Natural killer cell (primary cell): ENCODE results near the gene TRMT1. TPM values are rescaled to one million over a fixed set of nuclear protein-coding genes. Genes with fewer than 3 reads are reported as not detected.

Experiments used
- ATAC-seq, 3 donors: fragments of 150-1000 bp in 2 of 3; fragments of 200-7000 bp in 1 of 3; cut with Tn5 transposase; 1 replicate in 1 of 3; 2 replicates in 2 of 3; pipeline ENCODE4 v1.10.0; 2021; ENCODE audit warnings: mild to moderate bottlenecking in 2 of 3, moderate library complexity in 2 of 3
- DNase-seq, 2 donors: peaks; one replicate each; pipeline versions ENCODE4 v3.0.0 to v3.0.0-alpha.2; 2013 to 2021; ENCODE audit warnings: mixed read lengths in 1 of 2
- H3K27ac ChIP-seq: one replicate; pipeline ENCODE4 v1.5.1; 2013; ENCODE audit warnings: mild to moderate bottlenecking, low read length
- H3K27me3 ChIP-seq: one replicate; pipeline ENCODE4 v1.6.1; 2013; ENCODE audit warnings: low read length; ENCODE audit not compliant: control insufficient read depth, insufficient read depth
- H3K36me3 ChIP-seq: one replicate; pipeline ENCODE4 v1.6.1; 2013; ENCODE audit warnings: low read length; ENCODE audit not compliant: control insufficient read depth, insufficient read depth
- H3K4me1 ChIP-seq: one replicate; pipeline ENCODE4 v1.6.1; 2013; ENCODE audit warnings: low read length; ENCODE audit not compliant: control insufficient read depth, insufficient read depth
- H3K4me3 ChIP-seq: one replicate; pipeline ENCODE4 v1.5.1; 2013; ENCODE audit warnings: low read length
- H3K9me3 ChIP-seq: one replicate; pipeline ENCODE4 v1.6.1; 2013; ENCODE audit warnings: low read length; ENCODE audit not compliant: control insufficient read depth, insufficient read depth
- H3K27ac Mint-ChIP-seq, 2 donors: one replicate each; pipeline ENCODE4 v1.8.0; 2022; ENCODE audit warnings: mild to moderate bottlenecking in 2 of 2, mixed read lengths in 2 of 2, moderate library complexity in 1 of 2
- H3K27me3 Mint-ChIP-seq, 2 donors: one replicate each; pipeline ENCODE4 v1.8.0; 2022; ENCODE audit warnings: low read depth in 2 of 2, mixed read lengths in 2 of 2
- H3K36me3 Mint-ChIP-seq: one replicate; pipeline ENCODE4 v1.8.0; 2022; ENCODE audit warnings: mixed read lengths
- H3K4me1 Mint-ChIP-seq, 2 donors: one replicate each; pipeline ENCODE4 v1.8.0; 2022; ENCODE audit warnings: mixed read lengths in 2 of 2
- H3K4me3 Mint-ChIP-seq: one replicate; pipeline ENCODE4 v1.8.0; 2022; ENCODE audit warnings: mild to moderate bottlenecking, moderate library complexity, mixed read lengths
- H3K9me3 Mint-ChIP-seq, 2 donors: one replicate each; pipeline ENCODE4 v1.8.0; 2022; ENCODE audit warnings: mixed read lengths in 2 of 2
- WGBS: methylation state at CpG from one replicate; pipeline ENCODE4 v1.1.7; 2013; ENCODE audit warnings: missing lambda C conversion rate; ENCODE audit not compliant: insufficient coverage; 5-methylcytosine and 5-hydroxymethylcytosine counted together
- intact Hi-C: fragments of 100-400 bp; cut with micrococcal nuclease; formaldehyde crosslinking; loops from one replicate; pipeline ENCODE4 v1.14.2; 2022
- total RNA-seq, 4 donors: library from RNA; stranded (reverse); fragments of 120-200 nt in 1 of 4; gene quantifications; one replicate each; pipeline versions ENCODE4 v1.2.3 to v1.2.4, GENCODE V29; 2013 to 2022
- TF ChIP-seq, protein P1 (sequence below): fragments of 200-600 bp; IDR thresholded peaks from one replicate; pipeline ENCODE4 v1.8.0; 2022; ENCODE audit warnings: antibody characterized with exemption

Gene TRMT1
- total RNA-seq, 3 donors from 2014 or later (not counting 1 experiment from before 2014, with no cell fraction given): 33.8 to 48.5 (median 42.2) TPM

DNA sequence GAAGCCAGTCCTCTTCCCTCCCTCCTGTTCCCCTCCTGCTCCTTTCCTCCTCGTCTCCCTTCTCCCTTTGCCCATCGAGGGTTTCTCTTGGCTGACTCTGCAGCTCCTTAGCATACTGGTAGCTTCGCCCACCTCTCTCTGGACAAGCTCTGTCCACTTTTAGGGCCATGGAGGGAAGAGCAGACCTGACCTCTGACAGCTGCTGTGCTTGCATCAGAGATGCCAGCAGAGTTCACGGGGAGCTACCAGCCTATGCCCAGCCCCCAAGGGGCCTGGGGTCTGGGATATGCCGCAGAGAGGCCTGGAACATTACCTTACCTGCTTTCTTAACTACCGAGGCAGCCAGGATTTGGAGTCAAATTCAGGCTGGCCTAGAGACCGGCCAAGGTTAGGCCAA is 33.5 kb downstream of the TRMT1 start:
- no peaks in the 10 kb centered on the region for H3K9me3 ChIP-seq
- no peak overlapping the region for H3K4me3 ChIP-seq
- H3K27ac ChIP-seq: no peak overlapping the region
- Mint-ChIP-seq H3K36me3 (no peaks in the 10 kb centered on the region), H3K27ac (no peak overlapping the region), H3K9me3 (no peaks in the 10 kb centered on the region), H3K27me3 (peaks cover 0 to 14% of the 10 kb centered on the region in 2 donors), H3K4me1 (no peaks in the 10 kb centered on the region), H3K4me3 (no peak overlapping the region)
- H3K36me3 ChIP-seq: no peaks in the 10 kb centered on the region
- intact Hi-C loops: no loop called here
- 79% methylated on average over 7 of the region's 7 CpGs for WGBS
- H3K4me1 ChIP-seq: no peaks in the 10 kb centered on the region
- DNase-seq: no peak
- H3K27me3 ChIP-seq: no peaks in the 10 kb centered on the region
- no peak for ATAC-seq
- TF ChIP-seq, protein P1, sequence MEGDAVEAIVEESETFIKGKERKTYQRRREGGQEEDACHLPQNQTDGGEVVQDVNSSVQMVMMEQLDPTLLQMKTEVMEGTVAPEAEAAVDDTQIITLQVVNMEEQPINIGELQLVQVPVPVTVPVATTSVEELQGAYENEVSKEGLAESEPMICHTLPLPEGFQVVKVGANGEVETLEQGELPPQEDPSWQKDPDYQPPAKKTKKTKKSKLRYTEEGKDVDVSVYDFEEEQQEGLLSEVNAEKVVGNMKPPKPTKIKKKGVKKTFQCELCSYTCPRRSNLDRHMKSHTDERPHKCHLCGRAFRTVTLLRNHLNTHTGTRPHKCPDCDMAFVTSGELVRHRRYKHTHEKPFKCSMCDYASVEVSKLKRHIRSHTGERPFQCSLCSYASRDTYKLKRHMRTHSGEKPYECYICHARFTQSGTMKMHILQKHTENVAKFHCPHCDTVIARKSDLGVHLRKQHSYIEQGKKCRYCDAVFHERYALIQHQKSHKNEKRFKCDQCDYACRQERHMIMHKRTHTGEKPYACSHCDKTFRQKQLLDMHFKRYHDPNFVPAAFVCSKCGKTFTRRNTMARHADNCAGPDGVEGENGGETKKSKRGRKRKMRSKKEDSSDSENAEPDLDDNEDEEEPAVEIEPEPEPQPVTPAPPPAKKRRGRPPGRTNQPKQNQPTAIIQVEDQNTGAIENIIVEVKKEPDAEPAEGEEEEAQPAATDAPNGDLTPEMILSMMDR: no peak

DNA sequence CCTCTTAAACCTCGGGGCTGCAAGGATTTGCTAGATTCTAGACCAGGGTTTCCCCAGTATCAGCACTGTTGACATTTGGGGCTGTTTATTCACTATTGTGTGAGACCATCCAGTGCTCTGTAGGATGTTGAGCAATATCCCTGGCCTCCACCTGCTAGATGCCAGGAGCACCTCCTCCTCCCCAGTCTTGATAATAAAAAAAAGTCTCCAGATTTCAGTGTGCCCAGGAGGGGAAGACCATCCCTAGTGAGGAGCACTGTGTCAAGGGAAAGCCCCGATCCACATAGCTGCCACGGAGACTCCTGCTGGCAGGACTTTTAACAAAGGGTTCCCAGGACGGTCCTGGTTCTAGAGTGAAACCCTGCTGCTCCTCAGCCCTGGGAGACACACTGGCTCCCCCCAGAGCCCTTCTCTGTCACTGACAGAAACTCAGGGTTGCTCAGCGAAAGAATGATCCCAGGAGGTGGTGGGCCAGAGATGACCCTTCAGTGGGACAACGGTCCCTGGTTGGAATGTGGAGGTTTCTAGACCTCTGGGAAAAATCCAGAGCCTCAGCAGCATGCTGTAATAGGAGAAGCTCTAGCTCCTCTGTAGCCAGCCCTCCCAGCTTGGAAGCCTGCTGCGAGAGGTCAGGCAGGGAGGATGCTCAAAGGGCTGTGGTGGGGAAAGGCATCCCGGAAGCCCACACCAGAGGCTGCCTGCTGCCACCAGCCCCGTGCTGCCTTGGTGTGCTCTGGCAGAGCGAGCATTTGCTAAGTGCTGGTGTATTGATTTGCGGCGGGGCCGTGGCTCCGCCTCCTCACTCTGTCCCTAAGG is 34.1 kb downstream of the TRMT1 start:
- no peak for ATAC-seq
- H3K27ac ChIP-seq: no peak overlapping the region
- 82% methylated on average over 14 of the region's 14 CpGs for WGBS
- no peak overlapping the region for H3K4me3 Mint-ChIP-seq
- H3K9me3 Mint-ChIP-seq: no peaks in the 10 kb centered on the region
- H3K27me3 Mint-ChIP-seq: peaks cover 0 to 17% of the 10 kb centered on the region in 2 donors
- no peaks in the 10 kb centered on the region for H3K4me1 Mint-ChIP-seq
- H3K9me3 ChIP-seq: no peaks in the 10 kb centered on the region
- no peak for DNase-seq
- H3K27me3 ChIP-seq: no peaks in the 10 kb centered on the region
- TF ChIP-seq, protein P1: no peak
- H3K4me3 ChIP-seq: no peak overlapping the region
- H3K36me3 ChIP-seq: no peaks in the 10 kb centered on the region
- H3K4me1 ChIP-seq: no peaks in the 10 kb centered on the region
- no peak overlapping the region for H3K27ac Mint-ChIP-seq
- no peaks in the 10 kb centered on the region for H3K36me3 Mint-ChIP-seq
- intact Hi-C loops: no loop called here

DNA sequence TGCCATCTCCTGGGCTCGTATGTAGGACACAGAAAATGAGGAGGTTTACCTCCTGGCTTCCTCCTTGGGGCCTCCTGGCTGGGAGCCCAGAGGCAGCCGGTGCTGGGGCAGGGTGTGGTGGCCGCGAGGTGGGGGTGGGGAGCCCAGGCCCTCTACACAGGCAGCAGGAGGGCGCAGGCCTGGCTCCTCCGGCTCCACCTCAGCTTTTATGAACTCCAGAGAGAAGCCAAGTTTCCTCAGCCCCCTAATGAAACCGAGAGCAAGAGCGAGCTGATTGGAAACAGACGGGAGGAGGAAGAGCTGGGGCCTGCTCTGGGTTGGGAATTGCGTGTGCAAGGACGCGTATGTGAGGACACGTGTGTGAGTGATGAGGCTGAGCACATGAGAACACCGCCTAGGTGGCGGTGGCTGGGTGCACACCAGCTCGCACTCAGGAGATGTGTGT is 37.0 kb downstream of the TRMT1 start:
- TF ChIP-seq, protein P1: no peak
- Mint-ChIP-seq H3K9me3 (no peaks in the 10 kb centered on the region), H3K27me3 (peaks cover 0 to 13% of the 10 kb centered on the region in 2 donors), H3K4me1 (no peaks in the 10 kb centered on the region), H3K27ac (no peak overlapping the region), H3K4me3 (no peak overlapping the region), H3K36me3 (no peaks in the 10 kb centered on the region)
- Histone ChIP-seq H3K9me3 (no peaks in the 10 kb centered on the region), H3K27ac (no peak overlapping the region), H3K4me3 (no peak overlapping the region), H3K4me1 (no peaks in the 10 kb centered on the region), H3K27me3 (no peaks in the 10 kb centered on the region), H3K36me3 (no peaks in the 10 kb centered on the region)
- intact Hi-C loops: no loop called here
- no peak for DNase-seq
- WGBS: 51% methylated on average over 16 of the region's 16 CpGs
- ATAC-seq: no peak
